IMR-90 (cell line): ENCODE results near the gene MPPED1. TPM values are rescaled to one million over a fixed set of nuclear protein-coding genes. Genes with fewer than 3 reads are reported as not detected.

Source experiments
- ATAC-seq: fragments of 200-7000 bp; cut with Tn5 transposase; 2 replicates; pipeline ENCODE4 v1.9.1; 2020; ENCODE audit warnings: low read depth, mild to moderate bottlenecking, moderate library complexity
- BruUV-seq: library from RNA; stranded (reverse); fragments of 400-500 nt; replicated peaks from 2 replicates; lab custom pipeline; 2021; lab: Mats Ljungman, UMichigan
- CTCF ChIA-PET: fragments of 300-600 bp; formaldehyde crosslinking; extraction: SDS; loops from one replicate; lab custom pipeline; 2021; ENCODE audit warnings: antibody characterized with exemption; lab: Yijun Ruan, JAX
- POLR2A ChIA-PET: fragments of 300-600 bp; sonication (Branson Sonifier 250); formaldehyde crosslinking; loops from one replicate; lab custom pipeline; 2022; ENCODE audit warnings: antibody characterized with exemption; ENCODE audit not compliant: unreplicated experiment; lab: Charles Lee
- DNase-seq: peaks from one replicate; pipeline ENCODE4 v3.0.0; 2013
- H2AFZ ChIP-seq: replicated peaks from 2 replicates; pipeline ENCODE3; 2013; ENCODE audit warnings: low read length, mild to moderate bottlenecking; ENCODE audit not compliant: poor library complexity
- H2AK5ac ChIP-seq: 2 replicates; pipeline ENCODE4 v1.6.1; 2013; ENCODE audit warnings: low read depth, low read length, inconsistent platforms
- H2AK9ac ChIP-seq: replicated peaks from 2 replicates; pipeline ENCODE3; 2013; ENCODE audit warnings: mild to moderate bottlenecking, low read depth, low read length, moderate library complexity; ENCODE audit not compliant: poor library complexity
- H2BK120ac ChIP-seq: 2 replicates; pipeline ENCODE4 v1.6.1; 2013; ENCODE audit warnings: low read depth, low read length, inconsistent platforms
- H2BK15ac ChIP-seq: 3 replicates; pipeline ENCODE4 v1.6.1; 2013; ENCODE audit warnings: low read depth, low read length, inconsistent platforms
- H2BK20ac ChIP-seq: 2 replicates; pipeline ENCODE4 v1.6.1; 2013; ENCODE audit warnings: low read depth, mild to moderate bottlenecking, inconsistent platforms, low read length, moderate library complexity
- H2BK5ac ChIP-seq: 2 replicates; pipeline ENCODE4 v1.6.1; 2013; ENCODE audit warnings: mild to moderate bottlenecking, low read depth, low read length, inconsistent platforms; ENCODE audit not compliant: poor library complexity, severe bottlenecking
- H3K14ac ChIP-seq: replicated peaks from 2 replicates; pipeline ENCODE4 v1.6.1; 2013; ENCODE audit warnings: low read depth, low read length, inconsistent platforms
- H3K18ac ChIP-seq: 2 replicates; pipeline ENCODE4 v1.6.1; 2013; ENCODE audit warnings: low read depth, low read length, control low read depth
- H3K23ac ChIP-seq: 2 replicates; pipeline ENCODE4 v1.6.1; 2013; ENCODE audit warnings: low read depth, low read length, inconsistent platforms
- H3K27ac ChIP-seq: 2 replicates; pipeline ENCODE4 v1.5.1; 2013; ENCODE audit warnings: mild to moderate bottlenecking, control low read depth, low read length; ENCODE audit not compliant: insufficient read depth
- H3K27me3 ChIP-seq: 2 replicates; pipeline ENCODE4 v1.6.1; 2013; ENCODE audit warnings: low read length; ENCODE audit not compliant: control insufficient read depth, insufficient read depth
- H3K36me3 ChIP-seq: 2 replicates; pipeline ENCODE4 v1.6.1; 2013; ENCODE audit warnings: low read length, mixed read lengths; ENCODE audit not compliant: control insufficient read depth, insufficient read depth
- H3K4ac ChIP-seq: 2 replicates; pipeline ENCODE4 v1.6.1; 2013; ENCODE audit warnings: low read depth, low read length, inconsistent platforms
- H3K4me1 ChIP-seq: 2 replicates; pipeline ENCODE4 v1.6.1; 2013; ENCODE audit warnings: low read length, mixed read lengths; ENCODE audit not compliant: control insufficient read depth, insufficient read depth
- H3K4me2 ChIP-seq: 2 replicates; pipeline ENCODE4 v1.6.1; 2013; ENCODE audit warnings: low read depth, mild to moderate bottlenecking, control low read depth, low read length, moderate library complexity
- H3K4me3 ChIP-seq: 2 replicates; pipeline ENCODE4 v1.5.1; 2013; ENCODE audit warnings: low read depth, mild to moderate bottlenecking, control low read depth, low read length, moderate library complexity; ENCODE audit not compliant: insufficient read depth
- H3K56ac ChIP-seq: 2 replicates; pipeline ENCODE4 v1.6.1; 2013; ENCODE audit warnings: low read length, inconsistent platforms; ENCODE audit not compliant: insufficient read depth; ENCODE audit errors: extremely low read depth
- H3K79me1 ChIP-seq, 2 experiments: 2 replicates each; pipeline ENCODE4 v1.6.1; 2013; ENCODE audit warnings: low read length in 2 of 2, inconsistent platforms in 1 of 2, low read depth in 1 of 2
- H3K9ac ChIP-seq: 2 replicates; pipeline ENCODE4 v1.6.1; 2013; ENCODE audit warnings: low read depth, low read length, control low read depth
- H3K9me1 ChIP-seq: 2 replicates; pipeline ENCODE4 v1.6.1; 2013; ENCODE audit warnings: low read length, inconsistent platforms; ENCODE audit not compliant: insufficient read depth
- H3K9me3 ChIP-seq: 2 replicates; pipeline ENCODE4 v1.6.1; 2013; ENCODE audit warnings: low read length; ENCODE audit not compliant: control insufficient read depth, insufficient read depth
- H4K20me1 ChIP-seq: 2 replicates; pipeline ENCODE4 v1.6.1; 2013; ENCODE audit warnings: low read length, inconsistent platforms; ENCODE audit not compliant: insufficient read depth
- H4K5ac ChIP-seq: 2 replicates; pipeline ENCODE4 v1.6.1; 2013; ENCODE audit warnings: mild to moderate bottlenecking, low read depth, low read length, control low read depth
- H4K8ac ChIP-seq, 2 experiments: 2 replicates each; pipeline ENCODE4 v1.6.1; 2013; ENCODE audit warnings: low read depth in 2 of 2, low read length in 2 of 2, control low read depth in 1 of 2, inconsistent platforms in 1 of 2
- H4K91ac ChIP-seq: 2 replicates; pipeline ENCODE4 v1.6.1; 2013; ENCODE audit warnings: low read depth, low read length, inconsistent platforms; ENCODE audit not compliant: insufficient read depth
- BHLHE40 ChIP-seq: fragments of 150-350 bp; IDR thresholded peaks from 2 replicates; pipeline ENCODE4 v1.6.1; 2016; ENCODE audit warnings: mild to moderate bottlenecking, low read depth, low read length
- CHD1 ChIP-seq: IDR thresholded peaks from 2 replicates; pipeline ENCODE4 v1.6.1; 2012; ENCODE audit warnings: low read depth, low read length, improper control_type of control experiment
- MAFK ChIP-seq: IDR thresholded peaks from 2 replicates; pipeline ENCODE4 v1.6.1; 2012; ENCODE audit warnings: low read depth, low read length, improper control_type of control experiment
- MAZ ChIP-seq: IDR thresholded peaks from 2 replicates; pipeline ENCODE4 v1.6.1; 2012; ENCODE audit warnings: low read depth, mild to moderate bottlenecking, low read length, improper control_type of control experiment, moderate library complexity, borderline replicate concordance
- MXI1 ChIP-seq: IDR thresholded peaks from 2 replicates; pipeline ENCODE4 v1.6.1; 2012; ENCODE audit warnings: low read depth, mild to moderate bottlenecking, low read length, moderate library complexity, borderline replicate concordance
- POLR2A ChIP-seq: IDR thresholded peaks from 2 replicates; pipeline ENCODE4 v1.6.1; 2012; ENCODE audit warnings: mild to moderate bottlenecking, low read depth, low read length
- RAD21 ChIP-seq: IDR thresholded peaks from 2 replicates; pipeline ENCODE4 v1.6.1; 2012; ENCODE audit warnings: low read length, improper control_type of control experiment
- RCOR1 ChIP-seq: IDR thresholded peaks from 2 replicates; pipeline ENCODE4 v1.6.1; 2012; ENCODE audit warnings: mild to moderate bottlenecking, low read length, improper control_type of control experiment; ENCODE audit not compliant: insufficient replicate concordance
- RFX5 ChIP-seq: IDR thresholded peaks from 2 replicates; pipeline ENCODE4 v1.8.0; 2012; ENCODE audit warnings: low read depth, mild to moderate bottlenecking, low read length, moderate library complexity
- WGBS, 2 experiments: methylation state at CpG; one replicate each; pipeline versions ENCODE4 v1.1.5 to v1.1.7; 2013; ENCODE audit warnings: missing lambda C conversion rate in 2 of 2; ENCODE audit not compliant: insufficient read length in 1 of 2; ENCODE audit errors: extremely low coverage in 2 of 2; 5-methylcytosine and 5-hydroxymethylcytosine counted together
- dilution Hi-C: fragments of 300-500 bp; cut with HindIII; formaldehyde crosslinking; loops from one replicate; pipeline ENCODE4 v1.14.3; 2018; ENCODE audit warnings: low sequenced_read_pairs; ENCODE audit not compliant: unreplicated experiment
- in situ Hi-C: fragments of 300-500 bp; cut with MboI; formaldehyde crosslinking; loops from 3 replicates; pipeline ENCODE4 v1.14.3; 2019; ENCODE audit warnings: low sequenced_read_pairs, inconsistent platforms, mixed read lengths
- intact Hi-C: fragments of 100-400 bp; cut with micrococcal nuclease; formaldehyde crosslinking; loops from 2 replicates; pipeline ENCODE4 v1.10.0; 2022
- polyA plus RNA-seq, 3 experiments: library from polyadenylated mRNA; depleted of rRNA; stranded (reverse); fragments of >200 nt; gene quantifications; 2 replicates each; pipeline ENCODE4 v1.2.3, GENCODE V29; 2012; ENCODE audit warnings: low replicate concordance in 1 of 3
- total RNA-seq: library from RNA; depleted of rRNA; stranded (reverse); fragments of >200 nt; gene quantifications from 2 replicates; pipeline ENCODE4 v1.2.3, GENCODE V29; 2012
- TF ChIP-seq, protein P1 (sequence below): fragments of 150-350 bp; IDR thresholded peaks from 2 replicates; pipeline ENCODE4 v1.6.1; 2016; ENCODE audit warnings: low read depth, mild to moderate bottlenecking, low read length, moderate library complexity, borderline replicate concordance
- TF ChIP-seq, protein P2 (sequence below): conservative IDR thresholded peaks from 2 replicates; pipeline ENCODE4 v1.5.1; 2012; ENCODE audit warnings: mild to moderate bottlenecking, low read depth, low read length, improper control_type of control experiment

Gene MPPED1
- total and polyA plus RNA-seq, 2 of the 4 experiments (the other 2 are of a cell fraction): not detected

- Histone ChIP-seq H3K9ac (no peak overlapping the region), H2BK15ac (no peak overlapping the region), H2BK5ac (no peak overlapping the region), H2AFZ (no peak overlapping the region), H2BK20ac (no peak overlapping the region), H3K56ac (no peak overlapping the region), H3K4me3 (no peak overlapping the region), H4K91ac (no peak overlapping the region), H3K4ac (no peak overlapping the region), H3K4me1 (no peaks in the 10 kb centered on the region), H4K8ac (no peak overlapping the region), H3K27ac (no peak overlapping the region), H3K18ac (no peak overlapping the region), H3K36me3 (no peaks in the 10 kb centered on the region), H3K9me3 (no peaks in the 10 kb centered on the region), H2AK9ac (no peak overlapping the region), H2AK5ac (no peak overlapping the region), H3K4me2 (no peak overlapping the region), H3K23ac (no peak overlapping the region), H3K14ac (no peak overlapping the region), H4K5ac (no peak overlapping the region), H3K79me1 (no peaks in the 10 kb centered on the region), H3K27me3 (no peaks in the 10 kb centered on the region), H2BK120ac (no peak overlapping the region), H3K9me1 (no peaks in the 10 kb centered on the region), H4K20me1 (no peaks in the 10 kb centered on the region)
- ChIA-PET POLR2A (no interaction called here), CTCF (no interaction called here)
- TF ChIP-seq POLR2A: no peak
- TF ChIP-seq, protein P1, sequence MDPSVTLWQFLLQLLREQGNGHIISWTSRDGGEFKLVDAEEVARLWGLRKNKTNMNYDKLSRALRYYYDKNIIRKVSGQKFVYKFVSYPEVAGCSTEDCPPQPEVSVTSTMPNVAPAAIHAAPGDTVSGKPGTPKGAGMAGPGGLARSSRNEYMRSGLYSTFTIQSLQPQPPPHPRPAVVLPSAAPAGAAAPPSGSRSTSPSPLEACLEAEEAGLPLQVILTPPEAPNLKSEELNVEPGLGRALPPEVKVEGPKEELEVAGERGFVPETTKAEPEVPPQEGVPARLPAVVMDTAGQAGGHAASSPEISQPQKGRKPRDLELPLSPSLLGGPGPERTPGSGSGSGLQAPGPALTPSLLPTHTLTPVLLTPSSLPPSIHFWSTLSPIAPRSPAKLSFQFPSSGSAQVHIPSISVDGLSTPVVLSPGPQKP: no peak
- no peak for TF ChIP-seq CHD1
- TF ChIP-seq MXI1: no peak
- TF ChIP-seq RAD21: no peak
- TF ChIP-seq RFX5: no peak
- TF ChIP-seq MAZ: no peak
- no peak for TF ChIP-seq BHLHE40
- TF ChIP-seq MAFK: no peak
- TF ChIP-seq RCOR1: no peak
- TF ChIP-seq, protein P2, sequence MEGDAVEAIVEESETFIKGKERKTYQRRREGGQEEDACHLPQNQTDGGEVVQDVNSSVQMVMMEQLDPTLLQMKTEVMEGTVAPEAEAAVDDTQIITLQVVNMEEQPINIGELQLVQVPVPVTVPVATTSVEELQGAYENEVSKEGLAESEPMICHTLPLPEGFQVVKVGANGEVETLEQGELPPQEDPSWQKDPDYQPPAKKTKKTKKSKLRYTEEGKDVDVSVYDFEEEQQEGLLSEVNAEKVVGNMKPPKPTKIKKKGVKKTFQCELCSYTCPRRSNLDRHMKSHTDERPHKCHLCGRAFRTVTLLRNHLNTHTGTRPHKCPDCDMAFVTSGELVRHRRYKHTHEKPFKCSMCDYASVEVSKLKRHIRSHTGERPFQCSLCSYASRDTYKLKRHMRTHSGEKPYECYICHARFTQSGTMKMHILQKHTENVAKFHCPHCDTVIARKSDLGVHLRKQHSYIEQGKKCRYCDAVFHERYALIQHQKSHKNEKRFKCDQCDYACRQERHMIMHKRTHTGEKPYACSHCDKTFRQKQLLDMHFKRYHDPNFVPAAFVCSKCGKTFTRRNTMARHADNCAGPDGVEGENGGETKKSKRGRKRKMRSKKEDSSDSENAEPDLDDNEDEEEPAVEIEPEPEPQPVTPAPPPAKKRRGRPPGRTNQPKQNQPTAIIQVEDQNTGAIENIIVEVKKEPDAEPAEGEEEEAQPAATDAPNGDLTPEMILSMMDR: no peak
- dilution Hi-C loops: no loop called here
- DNase-seq (no peak), ATAC-seq (no peak)
- no TSS peak for BruUV-seq
- intact Hi-C loops: no loop called here
- in situ Hi-C loops: no loop called here
- WGBS, 2 experiments: 69% methylated on average over 2 of the region's 6 CpGs; no CpG with 5 or more reads in 1 of the 2 experiments
These were observed 142.4 kb downstream of the MPPED1 start for GRCh38 chr22:43554259-43554636.
